Measurements from ENCODE around the gene BTBD6. TPM values are rescaled to one million over a fixed set of nuclear protein-coding genes. Genes with fewer than 3 reads are reported as not detected.

BTBD6 gene
- total and polyA plus RNA-seq, 2 donors: 26.3 to 44.9 TPM

DNA sequence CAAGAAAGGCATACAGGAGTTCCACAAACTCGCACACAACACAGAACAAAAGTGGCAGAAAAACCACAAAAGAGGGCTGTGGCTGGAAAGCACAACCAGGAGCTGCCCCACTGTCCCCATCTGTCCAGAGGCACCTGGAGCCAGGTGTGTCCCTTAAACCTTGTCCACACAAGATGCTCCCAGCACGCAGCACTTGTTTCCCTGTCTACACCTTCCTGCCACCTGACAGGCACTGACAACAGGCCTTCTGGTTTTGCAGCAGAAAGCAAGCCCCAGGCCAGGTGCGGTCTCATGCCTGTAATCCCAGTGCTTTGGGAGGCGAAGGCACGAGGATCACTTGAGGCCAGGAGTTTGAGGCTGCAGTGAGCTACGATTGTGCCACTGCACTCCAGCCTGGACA lies 3.6 kb downstream of the BTBD6 start:
- Histone ChIP-seq H3K27ac (ENCODE audit: low read depth in 1 of 2, low read length in 1 of 2) (no peak overlapping the region), H3K36me3 (ENCODE audit: control insufficient read depth in 2 of 2, insufficient read depth in 2 of 2, low read length in 1 of 2) (peaks cover 26 to 43% of the 10 kb centered on the region in 2 donors), H3K27me3 (ENCODE audit: control insufficient read depth in 2 of 2, insufficient read depth in 1 of 2, low read length in 1 of 2) (no peaks in the 10 kb centered on the region), H3K9me3 (ENCODE audit: control insufficient read depth in 2 of 2, insufficient read depth in 1 of 2, low read length in 1 of 2) (peaks cover 0 to 3% of the 10 kb centered on the region in 2 donors), H3K4me3 (ENCODE audit: low read length in 2 of 2) (no peak overlapping the region), H3K4me1 (ENCODE audit: control insufficient read depth in 2 of 2, insufficient read depth in 2 of 2, low read length in 2 of 2) (peaks cover 10 to 12% of the 10 kb centered on the region in 2 donors)
- WGBS: 91% methylated on average over 6 of the region's 6 CpGs
- DNase-seq (ENCODE audit: low read depth in 6 of 9, low spot score in 9 of 9): no peak

DNA sequence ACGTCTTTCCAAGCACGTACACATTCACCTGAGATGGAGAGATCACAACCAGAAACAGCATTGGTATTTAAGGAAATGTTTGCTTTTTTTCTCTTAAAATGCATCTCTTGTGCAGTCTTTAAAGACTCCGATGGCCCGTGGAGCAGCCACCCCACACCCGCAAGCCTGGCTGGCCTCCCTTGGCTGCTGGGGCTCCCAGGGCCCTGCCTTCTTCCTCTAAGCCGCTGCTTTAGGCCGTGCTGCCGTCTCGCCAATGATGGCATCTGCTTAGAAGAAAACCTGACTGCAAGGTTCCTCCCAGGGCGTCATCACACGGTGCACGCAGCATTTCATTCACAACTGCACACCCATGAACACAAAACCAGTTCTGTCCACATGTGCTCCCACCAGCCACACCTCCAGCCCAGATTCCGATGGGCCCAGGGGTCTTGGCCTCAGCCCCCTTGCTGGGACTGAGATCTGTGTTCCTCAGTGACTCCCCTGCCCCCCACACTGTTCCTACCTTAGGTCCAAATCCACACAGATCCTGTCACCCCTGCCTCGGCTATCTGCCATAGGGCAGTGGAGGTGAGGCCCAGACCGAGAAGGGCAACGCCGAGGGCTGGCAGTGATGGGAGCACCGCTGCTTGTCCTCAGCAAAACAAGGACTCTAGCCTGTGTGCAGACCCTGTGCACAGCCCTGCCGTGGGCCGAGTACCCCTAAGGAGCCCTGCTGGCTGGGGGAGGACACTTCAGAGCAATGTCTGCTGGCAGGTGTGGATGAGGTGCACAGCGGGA lies 4.4 kb downstream of the BTBD6 start:
- Histone ChIP-seq H3K36me3 (ENCODE audit: control insufficient read depth in 2 of 2, insufficient read depth in 2 of 2, low read length in 1 of 2) (peaks cover 26 to 43% of the 10 kb centered on the region in 2 donors), H3K9me3 (ENCODE audit: control insufficient read depth in 2 of 2, insufficient read depth in 1 of 2, low read length in 1 of 2) (peaks cover 0 to 3% of the 10 kb centered on the region in 2 donors), H3K4me1 (ENCODE audit: control insufficient read depth in 2 of 2, insufficient read depth in 2 of 2, low read length in 2 of 2) (peaks cover 5% of the 10 kb centered on the region in 2 donors), H3K27ac (ENCODE audit: low read depth in 1 of 2, low read length in 1 of 2) (no peak overlapping the region), H3K27me3 (ENCODE audit: control insufficient read depth in 2 of 2, insufficient read depth in 1 of 2, low read length in 1 of 2) (no peaks in the 10 kb centered on the region), H3K4me3 (ENCODE audit: low read length in 2 of 2) (no peak overlapping the region)
- no peak for DNase-seq (ENCODE audit: low read depth in 6 of 9, low spot score in 9 of 9)
- WGBS: 97% methylated on average over 21 of the region's 21 CpGs

GRCh38 chr14:105253329-105253682 lies 5.0 kb downstream of the BTBD6 start:
- 99% methylated on average over 9 of the region's 9 CpGs for WGBS

DNA sequence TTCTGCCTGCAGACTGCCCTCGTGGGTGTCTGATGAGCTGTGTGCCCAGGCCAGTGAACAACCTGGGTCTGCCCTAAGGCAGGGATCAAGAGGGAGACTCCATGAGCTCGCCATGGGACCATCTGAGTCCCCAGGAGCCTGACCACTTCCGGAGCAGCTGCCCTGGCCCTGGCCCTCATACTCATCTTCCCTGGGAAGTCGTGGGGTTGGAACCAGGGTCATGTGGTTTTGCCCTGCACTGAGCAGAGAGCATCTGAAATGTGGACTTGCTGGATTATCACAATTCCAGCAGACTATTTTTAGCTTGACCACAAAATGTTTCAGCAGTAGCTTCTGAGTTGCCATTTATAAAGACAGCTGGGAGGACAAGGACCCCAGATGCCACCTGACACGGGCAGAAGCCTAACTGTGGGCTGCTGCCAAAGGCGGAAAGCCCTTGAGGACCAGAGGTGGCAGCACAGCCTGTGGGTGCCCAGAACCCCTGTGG lies 6.7 kb downstream of the BTBD6 start:
- DNase-seq (ENCODE audit: low read depth in 6 of 9, low spot score in 9 of 9): no peak
- WGBS: 45% methylated on average over 6 of the region's 6 CpGs
- H3K4me3 ChIP-seq (ENCODE audit: low read length in 2 of 2): no peak overlapping the region
- H3K4me1 ChIP-seq (ENCODE audit: control insufficient read depth in 2 of 2, insufficient read depth in 2 of 2, low read length in 2 of 2): peaks cover 0 to 2% of the 10 kb centered on the region in 2 donors
- peaks cover 21 to 45% of the 10 kb centered on the region in 2 donors for H3K36me3 ChIP-seq (ENCODE audit: control insufficient read depth in 2 of 2, insufficient read depth in 2 of 2, low read length in 1 of 2)
- H3K27ac ChIP-seq (ENCODE audit: low read depth in 1 of 2, low read length in 1 of 2): no peak overlapping the region
- H3K9me3 ChIP-seq (ENCODE audit: control insufficient read depth in 2 of 2, insufficient read depth in 1 of 2, low read length in 1 of 2): no peaks in the 10 kb centered on the region
- H3K27me3 ChIP-seq (ENCODE audit: control insufficient read depth in 2 of 2, insufficient read depth in 1 of 2, low read length in 1 of 2): no peaks in the 10 kb centered on the region

More at GRCh38 chr14:105253329-105253682, 5.0 kb downstream of the BTBD6 start:
- H3K4me1 ChIP-seq (ENCODE audit: control insufficient read depth in 2 of 2, insufficient read depth in 2 of 2, low read length in 2 of 2): peaks cover 2 to 3% of the 10 kb centered on the region in 2 donors
- H3K36me3 ChIP-seq (ENCODE audit: control insufficient read depth in 2 of 2, insufficient read depth in 2 of 2, low read length in 1 of 2): peaks cover 26 to 43% of the 10 kb centered on the region in 2 donors
- H3K27me3 ChIP-seq (ENCODE audit: control insufficient read depth in 2 of 2, insufficient read depth in 1 of 2, low read length in 1 of 2): no peaks in the 10 kb centered on the region
- no peak overlapping the region for H3K4me3 ChIP-seq (ENCODE audit: low read length in 2 of 2)
- no peak overlapping the region for H3K27ac ChIP-seq (ENCODE audit: low read depth in 1 of 2, low read length in 1 of 2)
- DNase-seq (ENCODE audit: low read depth in 6 of 9, low spot score in 9 of 9): no peak
- H3K9me3 ChIP-seq (ENCODE audit: control insufficient read depth in 2 of 2, insufficient read depth in 1 of 2, low read length in 1 of 2): no peaks in the 10 kb centered on the region

- WGBS: 99% methylated on average over 19 of the region's 19 CpGs
- Histone ChIP-seq H3K36me3 (ENCODE audit: control insufficient read depth in 2 of 2, insufficient read depth in 2 of 2, low read length in 1 of 2) (peaks cover 10 to 31% of the 10 kb centered on the region in 2 donors), H3K4me1 (ENCODE audit: control insufficient read depth in 2 of 2, insufficient read depth in 2 of 2, low read length in 2 of 2) (peaks cover 0 to 2% of the 10 kb centered on the region in 2 donors), H3K27ac (ENCODE audit: low read depth in 1 of 2, low read length in 1 of 2) (no peak overlapping the region), H3K27me3 (ENCODE audit: control insufficient read depth in 2 of 2, insufficient read depth in 1 of 2, low read length in 1 of 2) (no peaks in the 10 kb centered on the region), H3K4me3 (ENCODE audit: low read length in 2 of 2) (no peak overlapping the region), H3K9me3 (ENCODE audit: control insufficient read depth in 2 of 2, insufficient read depth in 1 of 2, low read length in 1 of 2) (no peaks in the 10 kb centered on the region)
- DNase-seq (ENCODE audit: low read depth in 6 of 9, low spot score in 9 of 9): no peak
Observed at GRCh38 chr14:105256292-105256960, 8.1 kb downstream of the BTBD6 start.

DNA sequence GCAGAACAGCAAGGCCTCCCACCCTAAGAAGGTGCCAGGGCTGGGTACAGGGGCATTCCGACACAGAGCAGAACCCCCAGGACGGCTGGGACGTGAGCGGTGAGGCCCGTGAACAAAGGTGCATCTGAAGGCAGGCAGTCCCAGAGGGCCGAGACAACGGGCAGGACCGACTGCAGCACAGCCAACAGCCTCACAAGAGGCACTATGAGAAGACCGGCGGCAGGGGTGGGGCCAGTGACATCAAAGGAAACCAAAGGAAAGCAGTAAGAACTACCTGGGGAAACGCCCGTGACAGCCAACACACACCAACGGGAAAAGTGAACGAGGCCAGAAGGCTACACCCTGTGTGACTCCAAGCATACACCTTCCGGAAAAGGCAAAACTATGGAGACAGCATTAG lies 9.1 kb downstream of the BTBD6 start:
- Histone ChIP-seq H3K4me3 (ENCODE audit: low read length in 2 of 2) (no peak overlapping the region), H3K27me3 (ENCODE audit: control insufficient read depth in 2 of 2, insufficient read depth in 1 of 2, low read length in 1 of 2) (no peaks in the 10 kb centered on the region), H3K36me3 (ENCODE audit: control insufficient read depth in 2 of 2, insufficient read depth in 2 of 2, low read length in 1 of 2) (peaks cover 7 to 24% of the 10 kb centered on the region in 2 donors), H3K9me3 (ENCODE audit: control insufficient read depth in 2 of 2, insufficient read depth in 1 of 2, low read length in 1 of 2) (no peaks in the 10 kb centered on the region), H3K27ac (ENCODE audit: low read depth in 1 of 2, low read length in 1 of 2) (no peak overlapping the region), H3K4me1 (ENCODE audit: control insufficient read depth in 2 of 2, insufficient read depth in 2 of 2, low read length in 2 of 2) (no peaks in the 10 kb centered on the region)
- DNase-seq (ENCODE audit: low read depth in 6 of 9, low spot score in 9 of 9): no peak
- WGBS: 95% methylated on average over 15 of the region's 15 CpGs

GRCh38 chr14:105258846-105259245 lies 10.5 kb downstream of the BTBD6 start:
- H3K4me1 ChIP-seq (ENCODE audit: control insufficient read depth in 2 of 2, insufficient read depth in 2 of 2, low read length in 2 of 2): no peaks in the 10 kb centered on the region
- H3K36me3 ChIP-seq (ENCODE audit: control insufficient read depth in 2 of 2, insufficient read depth in 2 of 2, low read length in 1 of 2): peaks cover 4 to 16% of the 10 kb centered on the region in 2 donors
- no peak overlapping the region for H3K4me3 ChIP-seq (ENCODE audit: low read length in 2 of 2)
- H3K27ac ChIP-seq (ENCODE audit: low read depth in 1 of 2, low read length in 1 of 2): no peak overlapping the region
- H3K27me3 ChIP-seq (ENCODE audit: control insufficient read depth in 2 of 2, insufficient read depth in 1 of 2, low read length in 1 of 2): no peaks in the 10 kb centered on the region
- 98% methylated on average over 7 of the region's 7 CpGs for WGBS
- DNase-seq (ENCODE audit: low read depth in 6 of 9, low spot score in 9 of 9): no peak
- no peaks in the 10 kb centered on the region for H3K9me3 ChIP-seq (ENCODE audit: control insufficient read depth in 2 of 2, insufficient read depth in 1 of 2, low read length in 1 of 2)

GRCh38 chr14:105260959-105261358 lies 12.6 kb downstream of the BTBD6 start:
- H3K4me1 ChIP-seq (ENCODE audit: control insufficient read depth in 2 of 2, insufficient read depth in 2 of 2, low read length in 2 of 2): no peaks in the 10 kb centered on the region
- H3K4me3 ChIP-seq (ENCODE audit: low read length in 2 of 2): no peak overlapping the region
- H3K36me3 ChIP-seq (ENCODE audit: control insufficient read depth in 2 of 2, insufficient read depth in 2 of 2, low read length in 1 of 2): peaks cover 4 to 10% of the 10 kb centered on the region in 2 donors
- 97% methylated on average over 12 of the region's 12 CpGs for WGBS
- no peaks in the 10 kb centered on the region for H3K9me3 ChIP-seq (ENCODE audit: control insufficient read depth in 2 of 2, insufficient read depth in 1 of 2, low read length in 1 of 2)
- DNase-seq (ENCODE audit: low read depth in 6 of 9, low spot score in 9 of 9): no peak
- no peaks in the 10 kb centered on the region for H3K27me3 ChIP-seq (ENCODE audit: control insufficient read depth in 2 of 2, insufficient read depth in 1 of 2, low read length in 1 of 2)
- no peak overlapping the region for H3K27ac ChIP-seq (ENCODE audit: low read depth in 1 of 2, low read length in 1 of 2)

GRCh38 chr14:105261781-105262180 lies 13.4 kb downstream of the BTBD6 start:
- H3K36me3 ChIP-seq (ENCODE audit: control insufficient read depth in 2 of 2, insufficient read depth in 2 of 2, low read length in 1 of 2): peaks cover 4 to 10% of the 10 kb centered on the region in 2 donors
- H3K27me3 ChIP-seq (ENCODE audit: control insufficient read depth in 2 of 2, insufficient read depth in 1 of 2, low read length in 1 of 2): no peaks in the 10 kb centered on the region
- WGBS: 98% methylated on average over 20 of the region's 20 CpGs
- no peak for DNase-seq (ENCODE audit: low read depth in 6 of 9, low spot score in 9 of 9)
- no peaks in the 10 kb centered on the region for H3K9me3 ChIP-seq (ENCODE audit: control insufficient read depth in 2 of 2, insufficient read depth in 1 of 2, low read length in 1 of 2)
- H3K4me3 ChIP-seq (ENCODE audit: low read length in 2 of 2): no peak overlapping the region
- H3K27ac ChIP-seq (ENCODE audit: low read depth in 1 of 2, low read length in 1 of 2): no peak overlapping the region
- H3K4me1 ChIP-seq (ENCODE audit: control insufficient read depth in 2 of 2, insufficient read depth in 2 of 2, low read length in 2 of 2): no peaks in the 10 kb centered on the region
